ENCODE measurements around the gene KDM8. TPM values are rescaled to one million over a fixed set of nuclear protein-coding genes. Genes with fewer than 3 reads are reported as not detected.

Gene KDM8
- total RNA-seq, 1 experiment from 2014 or later, result 5.0 TPM

DNA sequence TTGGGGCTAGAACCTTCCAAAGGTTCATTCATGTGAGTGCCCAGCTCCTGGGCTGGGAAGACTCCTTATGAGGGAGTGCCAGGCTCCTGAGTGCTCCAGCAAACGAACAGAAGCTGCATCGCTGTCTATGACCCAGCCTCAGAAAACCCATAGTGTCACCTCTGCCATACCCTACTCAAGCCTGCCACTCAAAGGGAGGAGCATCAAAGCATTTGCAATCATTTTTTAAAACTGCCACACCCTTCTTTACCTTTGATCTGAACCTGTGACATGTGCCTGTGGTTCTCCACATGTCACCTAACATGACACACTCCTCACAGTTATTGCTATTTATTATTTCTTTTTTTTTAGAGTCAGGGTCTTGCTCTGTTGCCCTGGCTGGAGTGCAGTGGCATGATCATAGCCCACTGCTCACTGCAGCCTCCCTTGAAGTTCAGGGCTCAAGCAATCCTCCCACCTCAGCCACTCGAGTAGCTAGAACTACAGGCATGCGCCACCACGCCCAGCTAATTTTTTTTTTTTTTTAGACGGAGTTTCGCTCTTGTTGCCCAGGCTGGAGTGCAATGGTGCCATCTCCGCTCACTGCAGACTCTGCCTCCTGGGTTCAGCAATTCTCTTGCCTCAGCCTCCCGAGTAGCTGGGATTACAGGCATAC lies 7.3 kb upstream of the KDM8 start:
- H2AFZ ChIP-seq (ENCODE audit: low read length), result no peak overlapping the region
- intact Hi-C loops (cut with micrococcal nuclease), result no loop called here
- ChIA-PET POLR2A (ENCODE audit: unreplicated experiment) (no interaction called here), CTCF (interaction anchor here (0.7 kb wide), 1 partner anchor 1936 kb away, joined by 6 read pairs; no protein-coding TSS in a partner anchor)
- DNase-seq (no peak), ATAC-seq (no peak)
- no peaks in the 10 kb centered on the region for H4K20me1 ChIP-seq (ENCODE audit: low read length)
- H3K4me1 ChIP-seq (ENCODE audit: insufficient read depth, low read length), result no peaks in the 10 kb centered on the region
- H3K9me3 ChIP-seq (ENCODE audit: low read length), result no peaks in the 10 kb centered on the region
- H3K9me2 ChIP-seq (replicated peaks; ENCODE audit: low read length), result no peaks in the 10 kb centered on the region
- H3K27me3 ChIP-seq (ENCODE audit: low read length), result no peaks in the 10 kb centered on the region
- no peak overlapping the region for H3K27ac ChIP-seq (ENCODE audit: low read length)
- no peak overlapping the region for H3K4me3 ChIP-seq (ENCODE audit: low read length)
- no peaks in the 10 kb centered on the region for H3F3A ChIP-seq (ENCODE audit: low read length, unreplicated experiment)
- no peaks in the 10 kb centered on the region for H3K36me3 ChIP-seq (ENCODE audit: low read depth, low read length)
- no peak overlapping the region for H3K9ac ChIP-seq (ENCODE audit: low read length)
- TF ChIP-seq, protein P1, sequence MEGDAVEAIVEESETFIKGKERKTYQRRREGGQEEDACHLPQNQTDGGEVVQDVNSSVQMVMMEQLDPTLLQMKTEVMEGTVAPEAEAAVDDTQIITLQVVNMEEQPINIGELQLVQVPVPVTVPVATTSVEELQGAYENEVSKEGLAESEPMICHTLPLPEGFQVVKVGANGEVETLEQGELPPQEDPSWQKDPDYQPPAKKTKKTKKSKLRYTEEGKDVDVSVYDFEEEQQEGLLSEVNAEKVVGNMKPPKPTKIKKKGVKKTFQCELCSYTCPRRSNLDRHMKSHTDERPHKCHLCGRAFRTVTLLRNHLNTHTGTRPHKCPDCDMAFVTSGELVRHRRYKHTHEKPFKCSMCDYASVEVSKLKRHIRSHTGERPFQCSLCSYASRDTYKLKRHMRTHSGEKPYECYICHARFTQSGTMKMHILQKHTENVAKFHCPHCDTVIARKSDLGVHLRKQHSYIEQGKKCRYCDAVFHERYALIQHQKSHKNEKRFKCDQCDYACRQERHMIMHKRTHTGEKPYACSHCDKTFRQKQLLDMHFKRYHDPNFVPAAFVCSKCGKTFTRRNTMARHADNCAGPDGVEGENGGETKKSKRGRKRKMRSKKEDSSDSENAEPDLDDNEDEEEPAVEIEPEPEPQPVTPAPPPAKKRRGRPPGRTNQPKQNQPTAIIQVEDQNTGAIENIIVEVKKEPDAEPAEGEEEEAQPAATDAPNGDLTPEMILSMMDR (conservative IDR thresholded peaks at IDR 0.05; ENCODE audit: low read depth, low read length), result no peak
- no peak for TF ChIP-seq EZH2 (IDR thresholded peaks at IDR 0.05; ENCODE audit: low read length, unreplicated experiment)
- no peak for TF ChIP-seq EZH2phosphoT487 (IDR thresholded peaks at IDR 0.05; ENCODE audit: borderline replicate concordance, low read length)
- no peak overlapping the region for H3K4me2 ChIP-seq (ENCODE audit: low read length)
- no TSS peak for BruUV-seq (replicated peaks)
- no peaks in the 10 kb centered on the region for H3K79me2 ChIP-seq (ENCODE audit: low read length)

DNA sequence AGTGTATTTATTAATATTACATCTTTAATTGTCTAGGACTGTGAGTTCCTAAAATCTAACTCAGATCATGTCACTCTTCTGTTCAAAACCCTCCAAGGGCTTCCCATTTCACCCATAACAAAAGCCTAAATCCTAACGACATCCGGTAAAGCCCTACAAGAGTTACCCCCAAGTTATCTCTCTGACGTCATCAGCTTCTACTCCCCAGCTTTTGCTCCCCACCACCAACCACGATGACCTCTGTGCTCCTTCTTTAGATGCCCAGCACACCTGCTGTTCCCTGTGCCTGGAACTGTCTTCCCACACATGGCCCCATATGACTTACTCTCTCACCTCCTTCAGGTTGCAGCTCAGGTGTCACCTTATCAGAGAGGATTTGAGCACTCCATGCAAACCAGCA lies 6.3 kb upstream of the KDM8 start:
- Histone ChIP-seq H3K9ac (ENCODE audit: low read length) (no peak overlapping the region), H4K20me1 (ENCODE audit: low read length) (no peaks in the 10 kb centered on the region), H3K27ac (ENCODE audit: low read length) (no peak overlapping the region), H3K9me3 (ENCODE audit: low read length) (no peaks in the 10 kb centered on the region), H2AFZ (ENCODE audit: low read length) (no peak overlapping the region), H3K36me3 (ENCODE audit: low read depth, low read length) (no peaks in the 10 kb centered on the region), H3F3A (ENCODE audit: low read length, unreplicated experiment) (no peaks in the 10 kb centered on the region), H3K4me1 (ENCODE audit: insufficient read depth, low read length) (no peaks in the 10 kb centered on the region), H3K4me3 (ENCODE audit: low read length) (no peak overlapping the region), H3K4me2 (ENCODE audit: low read length) (no peak overlapping the region), H3K9me2 (replicated peaks; ENCODE audit: low read length) (no peaks in the 10 kb centered on the region), H3K27me3 (ENCODE audit: low read length) (no peaks in the 10 kb centered on the region), H3K79me2 (ENCODE audit: low read length) (no peaks in the 10 kb centered on the region)
- BruUV-seq (replicated peaks), result no TSS peak
- ChIA-PET CTCF (interaction anchor here (0.7 kb wide), 1 partner anchor 1937 kb away, joined by 6 read pairs; no protein-coding TSS in a partner anchor), POLR2A (ENCODE audit: unreplicated experiment) (no interaction called here)
- no peak for TF ChIP-seq EZH2 (IDR thresholded peaks at IDR 0.05; ENCODE audit: low read length, unreplicated experiment)
- TF ChIP-seq, protein P1 (conservative IDR thresholded peaks at IDR 0.05; ENCODE audit: low read depth, low read length), result no peak
- no peak for TF ChIP-seq EZH2phosphoT487 (IDR thresholded peaks at IDR 0.05; ENCODE audit: borderline replicate concordance, low read length)
- no peak for ATAC-seq
- DNase-seq, result no peak
- intact Hi-C loops (cut with micrococcal nuclease), result no loop called here

DNA sequence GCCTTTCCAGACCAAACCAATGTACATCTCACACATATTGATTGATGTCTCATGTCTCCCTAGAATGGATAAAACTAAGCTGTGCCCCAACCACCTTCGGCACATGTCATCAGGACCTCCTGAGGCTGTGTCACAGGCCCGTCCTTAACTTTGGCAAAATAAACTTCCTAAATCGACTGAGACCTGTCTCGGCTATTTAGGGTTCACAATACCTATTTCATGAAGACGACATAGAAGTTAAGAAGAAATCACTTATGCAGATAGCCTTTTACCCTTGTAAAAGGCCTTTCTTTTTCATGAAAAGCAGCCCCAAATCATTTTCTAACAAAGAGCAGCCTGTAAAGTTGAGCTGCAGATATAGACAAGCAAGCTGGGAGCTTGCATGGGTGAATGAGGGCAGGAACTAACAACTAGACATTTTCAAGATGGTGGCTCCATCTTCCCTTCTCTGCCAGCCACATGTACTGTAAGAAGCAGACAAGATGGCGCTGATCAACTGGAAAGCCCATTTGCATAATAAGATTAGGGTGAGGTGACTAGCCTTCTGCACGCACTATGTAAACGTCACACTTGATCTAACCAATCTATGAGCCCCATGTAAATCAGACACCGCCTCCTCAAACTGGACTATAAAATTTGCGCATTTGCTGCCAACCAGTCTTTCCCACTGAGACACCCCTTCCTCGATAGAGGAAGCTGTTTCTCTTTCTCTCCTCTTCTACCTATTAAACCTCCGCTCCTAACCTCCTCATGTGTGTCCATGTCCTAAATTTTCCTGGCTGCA lies 4.7 kb upstream of the KDM8 start:
- H3K27me3 ChIP-seq (ENCODE audit: low read length), result no peaks in the 10 kb centered on the region
- no peaks in the 10 kb centered on the region for H3K9me3 ChIP-seq (ENCODE audit: low read length)
- no peaks in the 10 kb centered on the region for H4K20me1 ChIP-seq (ENCODE audit: low read length)
- no peaks in the 10 kb centered on the region for H3K79me2 ChIP-seq (ENCODE audit: low read length)
- DNase-seq (no peak), ATAC-seq (no peak)
- intact Hi-C loops (cut with micrococcal nuclease), result no loop called here
- H3K9ac ChIP-seq (ENCODE audit: low read length), result no peak overlapping the region
- BruUV-seq (replicated peaks), result no TSS peak
- CTCF ChIA-PET, result no interaction called here
- H3K9me2 ChIP-seq (replicated peaks; ENCODE audit: low read length), result no peaks in the 10 kb centered on the region
- no peaks in the 10 kb centered on the region for H3K36me3 ChIP-seq (ENCODE audit: low read depth, low read length)
- no peak overlapping the region for H3K27ac ChIP-seq (ENCODE audit: low read length)
- H3K4me3 ChIP-seq (ENCODE audit: low read length), result no peak overlapping the region
- TF ChIP-seq EZH2 (IDR thresholded peaks at IDR 0.05; ENCODE audit: low read length, unreplicated experiment), result no peak
- TF ChIP-seq, protein P1 (conservative IDR thresholded peaks at IDR 0.05; ENCODE audit: low read depth, low read length), result no peak
- no peak for TF ChIP-seq EZH2phosphoT487 (IDR thresholded peaks at IDR 0.05; ENCODE audit: borderline replicate concordance, low read length)
- no peak overlapping the region for H3K4me2 ChIP-seq (ENCODE audit: low read length)
- H3K4me1 ChIP-seq (ENCODE audit: insufficient read depth, low read length), result no peaks in the 10 kb centered on the region
- POLR2A ChIA-PET (ENCODE audit: unreplicated experiment), result no interaction called here
- H3F3A ChIP-seq (ENCODE audit: low read length, unreplicated experiment), result no peaks in the 10 kb centered on the region
- no peak overlapping the region for H2AFZ ChIP-seq (ENCODE audit: low read length)
